Stimulated activated naive B cell treated with anti-CD40 and anti-IgM and Interleukin-4, amounts not matched to agents 10 μg/mL and 1 μg/mL and 100 μg/mL, for 72 hours (primary cell): ENCODE results near the gene AFAP1L2.
A peak's percentile ranks its signal among the peaks of the same experiment; 100 is the strongest.

Experiments used
- ATAC-seq, 2 donors: fragments of 150-1000 bp; cut with Tn5 transposase; replicated peaks; 2 replicates each; pipeline ENCODE4 v1.10.0; 2021; ENCODE audit warnings: moderate library complexity in 1 of 2
- DNase-seq: peaks from one replicate; pipeline ENCODE4 v3.0.0; 2021
- H3K27ac Mint-ChIP-seq: one replicate; pipeline ENCODE4 v1.8.0; 2022; ENCODE audit warnings: mild to moderate bottlenecking, mixed read lengths
- H3K27me3 Mint-ChIP-seq, 2 donors: one replicate each; pipeline ENCODE4 v1.8.0; 2022; ENCODE audit warnings: mixed read lengths in 2 of 2
- H3K36me3 Mint-ChIP-seq, 2 donors: one replicate each; pipeline ENCODE4 v1.8.0; 2022; ENCODE audit warnings: mixed read lengths in 2 of 2, mild to moderate bottlenecking in 1 of 2
- H3K4me1 Mint-ChIP-seq, 2 donors: one replicate each; pipeline ENCODE4 v1.8.0; 2022; ENCODE audit warnings: mixed read lengths in 2 of 2, mild to moderate bottlenecking in 1 of 2
- H3K4me3 Mint-ChIP-seq, 2 donors: one replicate each; pipeline ENCODE4 v1.8.0; 2022; ENCODE audit warnings: mild to moderate bottlenecking in 2 of 2, mixed read lengths in 2 of 2, moderate library complexity in 1 of 2
- H3K9me3 Mint-ChIP-seq, 2 donors: one replicate each; pipeline ENCODE4 v1.8.0; 2022; ENCODE audit warnings: mixed read lengths in 2 of 2, mild to moderate bottlenecking in 1 of 2

AFAP1L2 gene

DNA sequence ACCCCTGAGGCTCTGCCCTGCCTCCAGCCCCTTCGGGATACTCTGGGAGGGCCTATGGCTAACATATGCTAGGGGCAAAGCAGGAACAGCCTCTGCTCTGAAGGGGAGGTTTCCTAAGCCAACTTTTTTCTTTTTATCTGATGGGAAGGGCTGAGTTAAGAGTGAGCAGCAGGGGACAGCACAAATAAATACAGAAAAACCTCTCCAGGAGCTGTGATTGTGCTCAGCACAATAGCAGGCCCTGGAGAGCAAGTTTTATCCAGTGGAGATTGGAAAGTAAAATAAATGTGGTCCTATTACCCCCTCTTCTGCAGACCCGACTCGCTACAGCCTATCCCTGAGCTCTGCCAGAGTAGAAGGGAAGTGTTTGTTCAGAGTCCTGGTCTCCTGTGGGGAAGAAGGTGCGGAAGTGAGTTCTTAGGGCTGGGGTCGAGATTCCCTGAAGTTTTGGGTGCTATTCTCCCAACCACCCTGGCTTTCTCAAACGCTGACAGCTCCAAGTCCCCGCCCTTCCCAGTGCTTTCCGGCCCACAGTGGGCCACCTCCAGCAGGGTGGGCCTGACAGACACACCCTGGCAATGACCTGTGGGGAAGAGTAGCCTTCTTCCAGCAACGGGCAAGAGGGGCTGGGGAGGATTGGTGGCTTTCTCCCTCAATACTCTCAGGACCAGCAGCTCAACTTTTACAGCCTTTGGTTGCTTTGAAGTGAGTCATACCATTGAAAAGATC is 23.0 kb upstream of the AFAP1L2 start:
- Mint-ChIP-seq H3K27me3 (no peaks in the 10 kb centered on the region), H3K4me1 (no peaks in the 10 kb centered on the region), H3K9me3 (no peaks in the 10 kb centered on the region)

DNA sequence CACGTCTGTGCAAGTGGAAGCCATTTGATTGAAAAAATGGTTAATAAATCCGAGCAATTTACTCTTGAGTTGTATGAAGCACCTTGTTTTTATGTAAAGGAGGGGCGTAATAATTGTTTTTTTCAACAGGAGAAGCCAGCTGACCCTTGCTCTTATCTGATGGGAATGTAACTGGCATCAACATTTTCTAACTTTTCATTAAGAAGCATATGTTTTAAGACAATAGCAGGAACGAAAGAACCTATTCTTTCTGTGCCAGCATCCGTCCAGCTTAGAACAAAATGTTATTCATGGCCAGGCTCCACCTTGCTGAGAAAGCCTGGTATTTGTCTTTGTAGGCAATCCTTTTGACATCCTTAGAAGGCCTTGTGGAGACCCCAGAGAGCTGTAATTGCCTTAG is 22.2 kb upstream of the AFAP1L2 start:
- Mint-ChIP-seq H3K27me3 (no peaks in the 10 kb centered on the region), H3K9me3 (no peaks in the 10 kb centered on the region), H3K4me3 (no peak overlapping the region), H3K4me1 (no peaks in the 10 kb centered on the region), H3K27ac (no peak overlapping the region), H3K36me3 (peaks cover 5 to 18% of the 10 kb centered on the region in 2 donors)
- DNase-seq (no peak), ATAC-seq (no peak)

More for the DNA sequence above, 23.0 kb upstream of the AFAP1L2 start:
- DNase-seq (no peak), ATAC-seq (no peak)
- H3K4me3 Mint-ChIP-seq: no peak overlapping the region
- H3K27ac Mint-ChIP-seq: no peak overlapping the region
- peaks cover 9 to 23% of the 10 kb centered on the region in 2 donors for H3K36me3 Mint-ChIP-seq

DNA sequence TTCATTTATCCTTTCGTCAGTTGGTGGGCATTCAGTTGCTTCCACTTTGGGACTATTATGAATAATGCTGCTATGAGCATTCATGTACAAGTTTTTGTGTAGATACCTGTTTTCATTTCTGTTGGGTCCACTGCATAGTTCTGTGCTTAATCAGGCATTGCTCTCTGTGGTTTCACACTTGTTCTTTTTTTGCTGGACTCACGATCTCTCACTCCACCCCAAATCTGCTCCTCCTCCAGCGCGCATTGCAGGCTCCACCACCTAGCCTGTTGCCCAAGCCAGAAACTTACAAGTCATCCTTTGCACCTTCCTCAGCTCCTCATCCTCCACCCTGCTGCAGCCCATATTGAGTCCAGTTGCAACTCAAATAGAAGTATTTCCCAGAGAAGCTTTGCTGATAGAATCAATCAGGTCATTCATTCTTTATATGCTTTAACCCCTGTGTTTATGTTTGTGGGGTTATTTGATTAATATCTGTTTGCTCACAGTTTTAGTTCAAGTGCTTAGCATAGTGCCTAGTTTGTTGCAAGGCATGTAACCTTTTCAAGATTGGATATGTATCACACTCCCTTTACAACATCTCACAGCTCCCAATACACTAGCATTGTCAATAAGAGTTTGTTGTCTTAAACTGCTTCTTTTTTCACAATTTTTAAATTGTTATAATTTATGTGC is 16.6 kb upstream of the AFAP1L2 start:
- Mint-ChIP-seq H3K36me3 (no peaks in the 10 kb centered on the region), H3K9me3 (peaks cover 3 to 7% of the 10 kb centered on the region in 2 donors), H3K27me3 (peaks cover 16 to 32% of the 10 kb centered on the region in 2 donors), H3K4me3 (no peak overlapping the region), H3K4me1 (peaks cover 0 to 2% of the 10 kb centered on the region in 2 donors), H3K27ac (no peak overlapping the region)
- ATAC-seq: peak in 1 of 2 donors; percentile 2
- DNase-seq: no peak

DNA sequence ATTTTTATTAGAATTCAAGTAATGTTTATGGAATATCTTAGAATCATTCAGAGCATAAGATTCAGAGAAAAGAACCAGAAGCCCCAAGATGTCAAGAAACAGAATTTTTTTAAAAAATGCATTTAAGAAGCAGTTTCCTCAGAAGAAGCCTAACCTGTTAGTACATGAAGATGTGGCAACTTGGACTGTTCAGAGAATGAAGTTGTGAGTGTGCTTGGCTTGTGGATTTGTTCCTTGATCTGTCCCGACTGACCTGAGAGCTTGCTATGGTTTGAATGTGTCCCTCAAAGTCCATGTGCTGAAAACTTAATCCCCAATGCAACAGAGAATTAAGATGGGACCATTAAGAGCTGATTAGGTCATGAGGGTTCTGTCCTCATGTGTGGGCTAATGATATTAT is 13.8 kb upstream of the AFAP1L2 start:
- H3K4me1 Mint-ChIP-seq: peaks cover 0 to 2% of the 10 kb centered on the region in 2 donors
- H3K36me3 Mint-ChIP-seq: no peaks in the 10 kb centered on the region
- ATAC-seq (no peak), DNase-seq (no peak)
- no peak overlapping the region for H3K4me3 Mint-ChIP-seq
- peaks cover 3 to 7% of the 10 kb centered on the region in 2 donors for H3K9me3 Mint-ChIP-seq
- H3K27me3 Mint-ChIP-seq: peaks cover 28 to 48% of the 10 kb centered on the region in 2 donors
- no peak overlapping the region for H3K27ac Mint-ChIP-seq

DNA sequence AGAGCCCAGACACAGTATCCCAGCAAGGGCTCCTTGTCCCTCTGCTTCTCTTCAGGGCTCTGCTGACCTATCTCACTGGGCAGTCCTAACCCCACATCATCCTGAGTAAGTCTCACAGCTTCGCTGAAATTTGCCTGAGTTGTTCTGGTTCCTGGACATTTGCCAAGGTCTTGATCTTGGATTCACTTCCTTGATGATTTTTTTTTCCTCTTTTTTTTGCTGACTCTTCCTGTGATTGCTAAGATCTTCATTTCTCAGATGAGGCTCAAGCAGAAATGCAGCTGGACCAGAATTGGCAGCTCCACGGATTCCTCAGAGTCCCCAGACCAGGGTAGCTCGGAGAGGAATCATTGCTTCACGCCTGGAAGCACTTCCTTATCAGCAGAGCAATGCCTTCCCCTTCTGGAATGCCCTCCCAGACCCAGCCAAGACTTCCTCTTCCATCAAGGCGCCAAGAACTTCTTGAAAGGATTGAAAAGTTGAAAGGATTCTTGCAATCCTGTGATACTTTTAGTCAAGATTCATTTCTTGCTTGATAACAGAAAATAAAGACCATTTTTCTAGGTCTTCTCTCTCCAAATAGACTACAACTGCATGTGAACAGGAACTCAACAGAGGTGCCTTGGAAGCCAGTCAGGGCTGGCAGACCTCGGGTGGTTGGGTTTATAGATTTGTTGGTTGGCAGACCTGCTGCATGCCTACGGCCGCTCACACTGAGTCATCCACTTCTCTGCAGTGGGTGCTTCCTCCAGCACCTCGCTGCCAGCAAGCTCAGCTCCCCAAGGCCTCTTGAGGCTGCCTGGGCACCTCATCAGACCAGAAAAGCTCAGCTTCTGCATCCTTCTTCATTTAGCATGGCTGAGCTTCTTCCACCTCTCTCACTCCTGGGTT is 8.8 kb upstream of the AFAP1L2 start:
- H3K9me3 Mint-ChIP-seq: peaks cover 0 to 4% of the 10 kb centered on the region in 2 donors
- peaks cover 40 to 50% of the 10 kb centered on the region in 2 donors for H3K27me3 Mint-ChIP-seq
- peak; percentile 38 to 41 for ATAC-seq
- H3K36me3 Mint-ChIP-seq: no peaks in the 10 kb centered on the region
- H3K4me3 Mint-ChIP-seq: no peak overlapping the region
- DNase-seq: no peak
- H3K4me1 Mint-ChIP-seq: peaks cover 4 to 11% of the 10 kb centered on the region in 2 donors
- no peak overlapping the region for H3K27ac Mint-ChIP-seq

DNA sequence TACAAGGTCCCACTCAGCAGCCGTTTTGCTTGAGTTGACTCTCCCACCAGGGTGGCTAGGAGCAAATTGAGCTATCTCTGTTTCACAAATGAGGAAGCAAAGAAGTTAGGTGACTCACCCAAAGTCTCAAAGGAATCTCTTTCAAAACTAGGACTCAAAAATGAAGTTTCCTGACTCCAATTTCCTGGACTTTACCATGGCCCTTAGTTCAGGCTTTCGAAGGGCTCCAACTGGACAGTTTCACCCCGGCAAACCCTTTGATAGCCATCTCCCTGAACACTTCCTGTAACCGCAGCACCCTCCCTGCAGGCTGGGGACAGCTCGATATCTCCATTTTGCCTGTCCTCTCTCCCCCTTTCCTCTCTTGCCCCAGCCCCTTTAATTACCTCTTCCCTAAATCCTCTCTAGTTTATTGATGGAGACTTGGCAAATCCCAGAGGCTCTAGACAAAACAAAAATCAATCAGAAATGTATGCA is 4.7 kb upstream of the AFAP1L2 start:
- DNase-seq (no peak), ATAC-seq (peak; percentile 29 to 37)
- H3K27ac Mint-ChIP-seq: no peak overlapping the region
- H3K9me3 Mint-ChIP-seq: peaks cover 2 to 4% of the 10 kb centered on the region in 2 donors
- H3K4me1 Mint-ChIP-seq: peaks cover 16 to 24% of the 10 kb centered on the region in 2 donors
- peaks cover 0 to 1% of the 10 kb centered on the region in 2 donors for H3K36me3 Mint-ChIP-seq
- no peak overlapping the region for H3K4me3 Mint-ChIP-seq
- H3K27me3 Mint-ChIP-seq: peaks cover 53 to 54% of the 10 kb centered on the region in 2 donors

DNA sequence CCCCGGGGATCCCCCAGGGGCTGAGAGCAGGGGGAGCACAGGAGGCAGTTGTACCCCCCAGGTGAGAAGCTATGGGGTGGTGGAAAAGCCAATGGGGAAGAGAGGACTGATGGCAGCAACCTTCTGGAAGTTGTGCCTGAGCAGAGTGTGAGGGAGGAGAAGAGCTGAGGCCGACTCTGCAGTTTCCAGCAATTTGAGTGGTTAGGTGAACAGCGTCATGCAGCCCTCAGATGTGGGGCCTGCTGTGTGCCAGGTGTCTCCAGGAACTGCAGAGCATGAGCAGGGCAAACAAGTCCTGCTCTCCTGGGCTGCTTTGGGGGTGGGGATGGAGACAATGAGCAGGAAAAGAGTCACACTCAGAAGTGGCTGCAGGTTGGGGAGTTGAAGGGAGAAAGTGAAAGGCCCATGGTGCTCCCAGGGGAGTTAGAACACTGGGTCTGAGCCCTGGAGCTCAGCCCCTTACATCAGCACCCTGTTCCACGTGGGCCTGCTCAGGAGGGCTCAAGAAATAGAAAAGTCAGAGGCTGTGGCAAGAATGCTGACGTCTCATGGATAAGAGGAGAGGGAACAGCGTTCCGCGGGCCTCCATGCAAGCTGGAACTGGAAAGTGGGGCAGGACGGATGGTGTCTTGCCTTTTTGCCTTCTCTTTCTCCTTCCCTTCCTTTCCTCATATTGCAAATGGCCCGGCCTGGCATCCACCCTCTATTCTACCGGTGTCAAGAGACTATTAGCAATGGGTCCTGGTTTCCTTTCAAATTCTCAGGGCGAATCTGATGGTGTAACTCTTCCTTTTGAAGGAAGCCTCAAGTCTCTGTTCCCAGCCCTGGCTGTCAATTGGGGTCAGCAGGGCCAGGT is 4.0 kb upstream of the AFAP1L2 start:
- Mint-ChIP-seq H3K9me3 (peaks cover 2 to 4% of the 10 kb centered on the region in 2 donors), H3K36me3 (peaks cover 0 to 1% of the 10 kb centered on the region in 2 donors), H3K4me3 (no peak overlapping the region), H3K27me3 (peaks cover 48 to 51% of the 10 kb centered on the region in 2 donors), H3K4me1 (peaks cover 16 to 27% of the 10 kb centered on the region in 2 donors), H3K27ac (no peak overlapping the region)
- DNase-seq: no peak
- peak; percentile 48 to 62 for ATAC-seq

DNA sequence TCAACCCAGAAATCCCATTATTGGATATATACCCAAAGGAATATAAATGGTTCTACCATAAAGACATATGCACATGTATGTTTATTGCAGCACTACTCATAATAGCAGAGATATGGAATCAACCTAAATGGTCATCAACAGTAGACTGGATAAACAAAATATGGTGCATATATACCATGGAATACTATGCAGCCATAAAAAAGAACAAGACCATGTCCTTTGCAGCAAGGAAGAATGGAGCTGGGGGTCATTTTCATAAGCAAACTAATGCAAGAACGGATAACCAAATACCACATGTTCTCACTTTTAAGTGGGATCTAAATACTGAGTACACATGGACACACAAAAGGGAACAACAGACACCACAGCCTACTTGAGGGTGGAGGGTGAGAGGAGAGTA is 2.2 kb upstream of the AFAP1L2 start:
- ATAC-seq: no peak
- H3K36me3 Mint-ChIP-seq: peaks cover 0 to 1% of the 10 kb centered on the region in 2 donors

DNA sequence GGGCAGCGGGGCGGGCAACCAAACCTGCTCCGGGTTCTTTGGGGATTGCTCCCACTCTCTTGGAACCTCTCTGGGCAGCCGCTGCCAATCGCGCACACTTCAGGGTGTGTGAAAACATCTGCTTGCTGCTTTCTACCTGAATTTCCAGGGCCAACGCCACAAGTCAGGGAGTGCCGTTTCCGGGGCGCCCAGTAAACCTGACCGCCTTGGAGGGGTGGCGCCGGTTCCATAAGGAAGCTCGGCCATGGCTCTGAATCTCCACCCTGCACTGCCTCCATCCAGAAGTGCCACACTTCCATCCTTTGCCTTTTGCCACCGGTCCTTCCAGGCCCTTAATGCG is 679 bp upstream of the AFAP1L2 start:
- ATAC-seq (no peak), DNase-seq (no peak)
- Mint-ChIP-seq H3K27me3 (peaks cover 60 to 67% of the 10 kb centered on the region in 2 donors), H3K27ac (no peak overlapping the region), H3K4me1 (peaks cover 23 to 35% of the 10 kb centered on the region in 2 donors), H3K36me3 (peaks cover 0 to 1% of the 10 kb centered on the region in 2 donors), H3K9me3 (peaks cover 0 to 2% of the 10 kb centered on the region in 2 donors), H3K4me3 (peak overlapping the region in 1 of 2 donors; percentile 79)

More for the DNA sequence above, 2.2 kb upstream of the AFAP1L2 start:
- Mint-ChIP-seq H3K27me3 (peaks cover 50 to 52% of the 10 kb centered on the region in 2 donors), H3K27ac (no peak overlapping the region), H3K9me3 (peaks cover 2 to 4% of the 10 kb centered on the region in 2 donors), H3K4me3 (no peak overlapping the region), H3K4me1 (peaks cover 23 to 35% of the 10 kb centered on the region in 2 donors)
- DNase-seq: no peak

DNA sequence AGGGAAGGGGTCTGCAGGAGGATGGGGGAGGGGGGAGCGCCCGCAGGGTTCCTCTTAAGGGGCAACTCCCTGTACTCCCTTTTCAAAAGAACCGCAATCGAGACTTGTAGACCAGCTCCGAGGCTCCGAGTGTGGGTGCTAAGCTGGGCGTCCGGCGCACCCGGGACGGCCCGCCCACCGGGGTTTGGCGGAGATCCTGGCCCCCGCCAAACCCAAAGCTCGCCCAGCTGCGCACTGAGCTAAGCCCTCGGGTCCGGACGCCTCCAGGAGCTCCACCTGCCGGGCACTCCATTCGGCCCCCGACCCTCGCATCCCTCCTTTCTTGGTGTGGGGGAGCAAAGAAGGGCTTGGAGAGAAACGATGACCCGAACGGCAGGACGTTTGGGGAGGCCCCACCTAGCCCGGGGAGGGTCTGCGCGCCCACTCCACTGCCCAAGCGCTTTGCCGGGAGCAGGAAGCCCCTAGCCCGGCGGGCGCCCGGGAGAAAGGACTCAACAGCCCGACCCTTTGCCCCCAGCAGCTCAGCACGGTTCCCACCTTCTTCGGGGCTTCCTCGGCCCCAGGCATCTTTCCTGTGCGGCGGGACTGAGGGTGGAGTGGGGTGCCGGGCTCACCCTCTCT is 651 bp downstream of the AFAP1L2 start:
- no peak for DNase-seq
- Mint-ChIP-seq H3K27me3 (peaks cover 66 to 72% of the 10 kb centered on the region in 2 donors), H3K36me3 (peaks cover 0 to 1% of the 10 kb centered on the region in 2 donors), H3K4me1 (peaks cover 22 to 30% of the 10 kb centered on the region in 2 donors), H3K27ac (no peak overlapping the region), H3K4me3 (peak overlapping the region; percentile 63 to 77), H3K9me3 (peaks cover 0 to 2% of the 10 kb centered on the region in 2 donors)
- ATAC-seq: peak; percentile 23 to 40

DNA sequence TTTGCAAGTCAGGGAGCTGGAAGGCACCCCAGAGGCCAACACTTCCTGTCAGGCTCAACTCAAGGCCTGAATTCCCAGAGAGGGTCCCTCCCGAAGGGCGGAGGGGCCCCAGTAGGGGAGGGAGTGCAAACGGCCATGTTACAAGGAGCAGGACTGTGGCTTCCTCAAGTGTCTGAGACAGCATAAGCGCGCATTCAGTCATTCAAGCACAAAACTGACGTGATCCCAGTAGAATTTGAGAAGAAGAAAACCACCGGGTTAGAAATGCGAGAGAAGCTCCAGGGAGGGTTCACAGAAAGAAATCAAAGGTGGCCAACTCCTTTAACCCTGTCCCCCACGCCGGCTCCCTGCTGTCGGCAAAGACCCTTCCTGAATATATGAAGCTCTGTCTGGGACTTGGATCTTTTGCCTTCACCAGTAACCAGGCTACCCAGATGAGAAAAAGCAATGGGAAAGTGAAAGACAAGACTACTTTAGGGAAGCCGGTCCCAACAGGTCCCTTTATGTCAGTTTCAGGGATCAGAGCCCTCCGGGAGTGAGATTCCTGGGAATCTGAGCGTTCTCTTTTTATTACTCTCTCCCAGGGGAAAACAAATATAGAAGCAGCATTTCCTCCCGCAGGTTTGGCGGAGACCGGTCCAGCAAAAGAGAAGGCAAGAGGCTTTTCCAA is 1.3 kb downstream of the AFAP1L2 start:
- Mint-ChIP-seq H3K4me3 (peak overlapping the region; percentile 40 to 63), H3K9me3 (peaks cover 0 to 2% of the 10 kb centered on the region in 2 donors), H3K27ac (no peak overlapping the region), H3K4me1 (peaks cover 18 to 23% of the 10 kb centered on the region in 2 donors), H3K36me3 (peaks cover 0 to 1% of the 10 kb centered on the region in 2 donors), H3K27me3 (peaks cover 69 to 78% of the 10 kb centered on the region in 2 donors)
- DNase-seq (no peak), ATAC-seq (peak; percentile 41 to 58)

DNA sequence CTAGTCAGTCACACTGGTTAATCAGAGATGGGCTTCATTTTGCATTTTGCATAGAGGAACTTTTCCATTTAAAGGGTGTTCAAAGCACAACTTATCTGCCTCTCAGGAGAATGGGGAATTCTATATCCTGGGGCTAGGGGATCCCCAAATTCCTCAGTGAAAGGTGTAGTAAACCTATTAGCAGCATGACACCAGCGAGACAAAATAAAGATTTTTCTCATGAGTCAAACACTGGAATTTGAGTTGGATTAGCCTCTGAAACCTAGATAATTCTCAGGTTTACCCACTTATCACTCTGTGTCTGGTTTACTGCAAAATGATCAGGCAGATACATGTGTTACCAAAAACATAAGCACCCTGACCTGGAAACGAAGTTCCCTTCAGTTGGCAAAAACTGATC is 2.1 kb downstream of the AFAP1L2 start:
- H3K4me1 Mint-ChIP-seq: peaks cover 12 to 22% of the 10 kb centered on the region in 2 donors
- H3K27ac Mint-ChIP-seq: no peak overlapping the region
- H3K27me3 Mint-ChIP-seq: peaks cover 64 to 86% of the 10 kb centered on the region in 2 donors
- no peak overlapping the region for H3K4me3 Mint-ChIP-seq
- no peak for ATAC-seq
- DNase-seq: no peak
- H3K9me3 Mint-ChIP-seq: peaks cover 0 to 2% of the 10 kb centered on the region in 2 donors
- H3K36me3 Mint-ChIP-seq: peaks cover 0 to 1% of the 10 kb centered on the region in 2 donors
